Endothelial cell of umbilical vein (primary cell): ENCODE measurements around the gene GRIA3. TPM values are rescaled to one million over a fixed set of nuclear protein-coding genes. Genes with fewer than 3 reads are reported as not detected.

Experiments
- BruUV-seq: library from RNA; stranded (reverse); fragments of 400-500 nt; replicated peaks from 2 replicates; lab custom pipeline; 2021; lab: Mats Ljungman, UMichigan
- CTCF ChIA-PET: fragments of 300-600, 350-600 bp; sonication (Branson Sonifier 250); formaldehyde crosslinking; loops from one replicate; lab custom pipeline; 2021; ENCODE audit warnings: antibody characterized with exemption, inconsistent platforms; lab: Charles Lee
- POLR2A ChIA-PET: fragments of 300-600, 350-600 bp; sonication (Branson Sonifier 250); formaldehyde crosslinking; loops from one replicate; lab custom pipeline; 2021; ENCODE audit warnings: antibody characterized with exemption, inconsistent platforms; lab: Charles Lee
- DNase-seq: peaks from one replicate; pipeline ENCODE4 v3.0.0-alpha.2; 2011; ENCODE audit warnings: low read depth, low spot score
- FAIRE-seq: peaks from 2 replicates; lab custom pipeline; 2011; peaks lifted over from hg19 to GRCh38; lab: Jason Lieb, UNC
- H2AFZ ChIP-seq: 2 replicates; pipeline ENCODE4 v1.6.0; 2012; ENCODE audit warnings: low read depth, low read length, control low read depth, inconsistent platforms
- H3K27ac ChIP-seq: 2 replicates; pipeline ENCODE4 v1.5.1; 2011; ENCODE audit warnings: low read depth, mild to moderate bottlenecking, control low read depth, low read length, moderate library complexity; ENCODE audit not compliant: insufficient read depth
- H3K27me3 ChIP-seq, 2 experiments: 2 replicates each; pipeline versions ENCODE4 v1.6.0 to v1.6.1; 2011; ENCODE audit warnings: low read length in 2 of 2, mixed read lengths in 1 of 2; ENCODE audit not compliant: control insufficient read depth in 2 of 2, insufficient read depth in 2 of 2
- H3K36me3 ChIP-seq, 2 experiments: 2 replicates in 1 of 2; 3 replicates in 1 of 2; pipeline ENCODE4 v1.5.1; 2011; ENCODE audit warnings: low read length in 2 of 2, mild to moderate bottlenecking in 1 of 2, moderate library complexity in 1 of 2; ENCODE audit not compliant: control insufficient read depth in 2 of 2, insufficient read depth in 2 of 2; ENCODE audit errors: extremely low read depth in 1 of 2
- H3K4me1 ChIP-seq: 3 replicates; pipeline ENCODE4 v1.5.1; 2011; ENCODE audit warnings: mild to moderate bottlenecking, low read length; ENCODE audit not compliant: control insufficient read depth, insufficient read depth; ENCODE audit errors: extremely low read depth
- H3K4me2 ChIP-seq: 2 replicates; pipeline ENCODE4 v1.6.1; 2011; ENCODE audit warnings: low read length, control low read depth, mixed read lengths; ENCODE audit not compliant: insufficient read depth
- H3K4me3 ChIP-seq, 3 experiments: fragments of 200-600 bp in 1 of 3; sonication (generic), shearing (Covaris generic) in 1 of 3; replicated peaks in 1 of 3; 2 replicates each; pipeline ENCODE4 v1.5.1; 2011 to 2016; ENCODE audit warnings: control low read depth in 3 of 3, low read length in 3 of 3, mild to moderate bottlenecking in 2 of 3, inconsistent platforms in 1 of 3, low read depth in 1 of 3, moderate library complexity in 1 of 3; ENCODE audit not compliant: insufficient read depth in 1 of 3
- H3K79me2 ChIP-seq: 2 replicates; pipeline ENCODE4 v1.6.0; 2012; ENCODE audit warnings: low read length, inconsistent platforms; ENCODE audit not compliant: control insufficient read depth, insufficient read depth
- H3K9ac ChIP-seq: replicated peaks from 2 replicates; pipeline ENCODE3; 2011; ENCODE audit warnings: low read length, control low read depth; ENCODE audit not compliant: insufficient read depth; ENCODE audit errors: extremely low read depth
- H3K9me1 ChIP-seq: replicated peaks from 3 replicates; pipeline ENCODE4 v1.6.0; 2011; ENCODE audit warnings: mild to moderate bottlenecking, low read length; ENCODE audit not compliant: control insufficient read depth, insufficient read depth; ENCODE audit errors: extremely low read depth
- H3K9me3 ChIP-seq: replicated peaks from 2 replicates; pipeline ENCODE4 v1.5.1; 2012; ENCODE audit warnings: low read length, inconsistent platforms; ENCODE audit not compliant: control insufficient read depth, insufficient read depth
- H4K20me1 ChIP-seq: replicated peaks from 2 replicates; pipeline ENCODE3; 2011; ENCODE audit warnings: mild to moderate bottlenecking, low read length; ENCODE audit not compliant: control insufficient read depth, insufficient read depth; ENCODE audit errors: extremely low read depth
- CTCF ChIP-seq, 2 donors: IDR thresholded peaks; 1 replicate in 1 of 2; 2 replicates in 1 of 2; pipeline ENCODE4 v1.5.1; 2011; ENCODE audit warnings: low read length in 2 of 2, mild to moderate bottlenecking in 2 of 2, moderate library complexity in 2 of 2, control low read depth in 1 of 2, inconsistent platforms in 1 of 2, low read depth in 1 of 2; ENCODE audit not compliant: insufficient read depth in 1 of 2; ENCODE audit errors: extremely low read depth in 1 of 2
- EZH2 ChIP-seq: IDR thresholded peaks from 2 replicates; pipeline ENCODE4 v1.6.1; 2012; ENCODE audit warnings: borderline replicate concordance, low read depth, mild to moderate bottlenecking, moderate library complexity, low read length, inconsistent platforms; ENCODE audit not compliant: severe bottlenecking
- FOS ChIP-seq: IDR thresholded peaks from 2 replicates; pipeline ENCODE4 v1.6.1; 2011; ENCODE audit warnings: mild to moderate bottlenecking, low read length, moderate library complexity, borderline replicate concordance; ENCODE audit not compliant: insufficient read depth
- GATA2 ChIP-seq: IDR thresholded peaks from 2 replicates; pipeline ENCODE4 v1.7.0; 2011; ENCODE audit warnings: low read depth, mild to moderate bottlenecking, moderate library complexity, mixed read lengths, low read length; ENCODE audit not compliant: insufficient read length, insufficient read depth
- JUN ChIP-seq: IDR thresholded peaks from 2 replicates; pipeline ENCODE4 v1.6.1; 2011; ENCODE audit warnings: borderline replicate concordance, low read depth; ENCODE audit not compliant: insufficient read length, insufficient read depth
- MAX ChIP-seq: IDR thresholded peaks from 2 replicates; pipeline ENCODE4 v1.6.1; 2011; ENCODE audit not compliant: insufficient read depth, insufficient read length
- MYC ChIP-seq: IDR thresholded peaks from one replicate; pipeline ENCODE4 v1.6.1; 2011; ENCODE audit warnings: mild to moderate bottlenecking, low read depth, low read length
- POLR2A ChIP-seq: IDR thresholded peaks from 2 replicates; pipeline ENCODE4 v1.6.1; 2012; ENCODE audit warnings: low read depth, mild to moderate bottlenecking, control low read depth, low read length
- POLR2AphosphoS5 ChIP-seq: IDR thresholded peaks from 2 replicates; pipeline ENCODE4 v1.6.1; 2012; ENCODE audit warnings: low read depth, mild to moderate bottlenecking, control low read depth, low read length, moderate library complexity; ENCODE audit not compliant: insufficient read depth
- dilution Hi-C: fragments of 300-500 bp; cut with MboI; formaldehyde crosslinking; loops from one replicate; pipeline ENCODE4 v1.15.0; 2019; ENCODE audit warnings: low sequenced_read_pairs; ENCODE audit not compliant: extremely low pct_ligation_motif_present
- intact Hi-C: fragments of 100-400 bp; cut with micrococcal nuclease; formaldehyde crosslinking; loops from one replicate; pipeline ENCODE4 v1.10.0; 2022
- polyA plus RNA-seq, 4 experiments: library from polyadenylated mRNA; depleted of rRNA in 3 of 4; stranded (reverse) in 3 of 4; unstranded in 1 of 4; fragments of >200 nt; gene quantifications; 2 replicates each; pipeline versions ENCODE4 v1.2.1 to v1.2.3, GENCODE V29; 2011 to 2012; ENCODE audit warnings: missing spikeins in 1 of 4
- total RNA-seq: library from RNA; stranded (reverse); gene quantifications from 2 replicates; pipeline ENCODE4 v1.2.3, GENCODE V29; 2021

GRIA3 gene
- total and polyA plus RNA-seq, 2 donors (not counting 3 experiments of a cell fraction or from before 2014, with no cell fraction given) = not detected

- dilution Hi-C loops (no loop called here), intact Hi-C loops (no loop called here)
- ChIA-PET POLR2A (no interaction called here), CTCF (no interaction called here)
- Histone ChIP-seq H3K27me3 (no peaks in the 10 kb centered on the region), H3K27ac (no peak overlapping the region), H3K4me2 (no peak overlapping the region), H3K79me2 (no peaks in the 10 kb centered on the region), H3K4me1 (no peaks in the 10 kb centered on the region), H3K36me3 (no peaks in the 10 kb centered on the region), H4K20me1 (no peaks in the 10 kb centered on the region), H3K4me3 (no peak overlapping the region), H3K9me1 (no peaks in the 10 kb centered on the region), H2AFZ (no peak overlapping the region), H3K9me3 (no peaks in the 10 kb centered on the region), H3K9ac (no peak overlapping the region)
- TF ChIP-seq MAX (no peak), POLR2AphosphoS5 (no peak), GATA2 (no peak), EZH2 (no peak), MYC (no peak), CTCF (IDR thresholded peaks at IDR 0.05; ENCODE audit: extremely low read depth in 1 of 2, insufficient read depth in 1 of 2, low read depth in 1 of 2, low read length in 2 of 2) (no peak), JUN (no peak), FOS (no peak), POLR2A (no peak)
- DNase-seq (no peak), FAIRE-seq (no peak)
- BruUV-seq = no TSS peak
These were observed 88.6 kb downstream of the GRIA3 start for GRCh38 chrX:123272630-123273029.
